K562 (cell line): ENCODE results near the gene AP4S1. TPM values are rescaled to one million over a fixed set of nuclear protein-coding genes. Genes with fewer than 3 reads are reported as not detected.
A peak's percentile ranks its signal among the peaks of the same experiment; 100 is the strongest.

Experiments
- ARID4B ChIP-seq: sonication (generic); formaldehyde crosslinking; IDR thresholded peaks from 2 replicates; pipeline ENCODE4 v1.8.0; 2022; ENCODE audit warnings: mild to moderate bottlenecking, missing genetic modification reagents
- JUNB ChIP-seq: fragments of 450-650 bp; formaldehyde crosslinking; conservative IDR thresholded peaks from 2 replicates; pipeline ENCODE4 v1.4.0; 2020; ENCODE audit warnings: mild to moderate bottlenecking
- SRSF1 ChIP-seq: fragments of 200-400 bp; formaldehyde crosslinking; IDR thresholded peaks from 2 replicates; pipeline ENCODE4 v1.6.1; 2017; ENCODE audit warnings: mild to moderate bottlenecking, low read depth, low read length, moderate library complexity
- ZNF592 ChIP-seq: fragments of 450-650 bp; IDR thresholded peaks from 2 replicates; pipeline ENCODE4 v1.6.1; 2017; ENCODE audit warnings: antibody characterized with exemption, mild to moderate bottlenecking
- ZNF785 ChIP-seq: fragments of 250-450 bp; sonication (Bioruptor Pico); IDR thresholded peaks from 2 replicates; pipeline ENCODE4 v1.4.0; 2020; ENCODE audit warnings: mild to moderate bottlenecking
- polyA plus RNA-seq, 8 experiments: library from polyadenylated mRNA; depleted of rRNA in 4 of 8; stranded (reverse) in 5 of 8; unstranded in 3 of 8; fragments of >200 nt; fragmentation: Nextera tagmentation in 2 of 8; fragmentation: Illumina TruSeq in 1 of 8; extraction: Ambion mirVana in 2 of 8; extraction: Trizol in 1 of 8; gene quantifications; 2 replicates each; pipeline versions ENCODE4 v1.2.1 to v1.2.3, GENCODE V29; 2011 to 2014; ENCODE audit warnings: inconsistent platforms in 1 of 8, missing spikeins in 1 of 8
- total RNA-seq, 7 experiments: library from RNA; depleted of rRNA in 6 of 7; stranded (reverse); fragments of >200 nt in 6 of 7; fragmentation: Illumina TruSeq in 2 of 7; extraction: Trizol in 2 of 7; gene quantifications; 2 replicates each; pipeline versions ENCODE4 v1.2.1 to v1.2.3, GENCODE V29; 2011 to 2021; ENCODE audit warnings: low replicate concordance in 1 of 7
- TF ChIP-seq, protein P1 (sequence below), 2 experiments: fragments of 450-650 bp; formaldehyde crosslinking in 1 of 2; IDR thresholded peaks; 2 replicates each; pipeline versions ENCODE4 v1.4.0 to v1.6.1; 2014 to 2020; ENCODE audit warnings: mild to moderate bottlenecking in 2 of 2, borderline replicate concordance in 1 of 2, low read depth in 1 of 2
- TF ChIP-seq, protein P2 (sequence below), 2 experiments: fragments of 450-650 bp in 1 of 2; sonication (generic) in 1 of 2; formaldehyde crosslinking in 1 of 2; IDR thresholded peaks in 1 of 2; conservative IDR thresholded peaks in 1 of 2; 2 replicates each; pipeline versions ENCODE4 v1.6.1 to v1.8.1; 2016 to 2023; ENCODE audit warnings: mild to moderate bottlenecking in 2 of 2, moderate library complexity in 2 of 2, inconsistent platforms in 1 of 2, missing genetic modification reagents in 1 of 2

The AP4S1 gene
- total and polyA plus RNA-seq, 9 of the 15 experiments (the other 6 are each of a cell fraction or from before 2014, with no cell fraction given): 3.7 to 7.8 (median 5.9) TPM

- TF ChIP-seq, protein P1, sequence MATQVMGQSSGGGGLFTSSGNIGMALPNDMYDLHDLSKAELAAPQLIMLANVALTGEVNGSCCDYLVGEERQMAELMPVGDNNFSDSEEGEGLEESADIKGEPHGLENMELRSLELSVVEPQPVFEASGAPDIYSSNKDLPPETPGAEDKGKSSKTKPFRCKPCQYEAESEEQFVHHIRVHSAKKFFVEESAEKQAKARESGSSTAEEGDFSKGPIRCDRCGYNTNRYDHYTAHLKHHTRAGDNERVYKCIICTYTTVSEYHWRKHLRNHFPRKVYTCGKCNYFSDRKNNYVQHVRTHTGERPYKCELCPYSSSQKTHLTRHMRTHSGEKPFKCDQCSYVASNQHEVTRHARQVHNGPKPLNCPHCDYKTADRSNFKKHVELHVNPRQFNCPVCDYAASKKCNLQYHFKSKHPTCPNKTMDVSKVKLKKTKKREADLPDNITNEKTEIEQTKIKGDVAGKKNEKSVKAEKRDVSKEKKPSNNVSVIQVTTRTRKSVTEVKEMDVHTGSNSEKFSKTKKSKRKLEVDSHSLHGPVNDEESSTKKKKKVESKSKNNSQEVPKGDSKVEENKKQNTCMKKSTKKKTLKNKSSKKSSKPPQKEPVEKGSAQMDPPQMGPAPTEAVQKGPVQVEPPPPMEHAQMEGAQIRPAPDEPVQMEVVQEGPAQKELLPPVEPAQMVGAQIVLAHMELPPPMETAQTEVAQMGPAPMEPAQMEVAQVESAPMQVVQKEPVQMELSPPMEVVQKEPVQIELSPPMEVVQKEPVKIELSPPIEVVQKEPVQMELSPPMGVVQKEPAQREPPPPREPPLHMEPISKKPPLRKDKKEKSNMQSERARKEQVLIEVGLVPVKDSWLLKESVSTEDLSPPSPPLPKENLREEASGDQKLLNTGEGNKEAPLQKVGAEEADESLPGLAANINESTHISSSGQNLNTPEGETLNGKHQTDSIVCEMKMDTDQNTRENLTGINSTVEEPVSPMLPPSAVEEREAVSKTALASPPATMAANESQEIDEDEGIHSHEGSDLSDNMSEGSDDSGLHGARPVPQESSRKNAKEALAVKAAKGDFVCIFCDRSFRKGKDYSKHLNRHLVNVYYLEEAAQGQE (IDR thresholded peaks at IDR 0.05; ENCODE audit: borderline replicate concordance): no peak
- TF ChIP-seq, protein P1 (CRISPR knock-in tag; IDR thresholded peaks at IDR 0.05; ENCODE audit: low read depth): no peak
- no peak for TF ChIP-seq JUNB (CRISPR knock-in tag)
- TF ChIP-seq ZNF592: no peak
- TF ChIP-seq ZNF785 (CRISPR knock-in tag): no peak
- TF ChIP-seq ARID4B: no peak
- TF ChIP-seq, protein P2, sequence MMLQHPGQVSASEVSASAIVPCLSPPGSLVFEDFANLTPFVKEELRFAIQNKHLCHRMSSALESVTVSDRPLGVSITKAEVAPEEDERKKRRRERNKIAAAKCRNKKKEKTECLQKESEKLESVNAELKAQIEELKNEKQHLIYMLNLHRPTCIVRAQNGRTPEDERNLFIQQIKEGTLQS (IDR thresholded peaks at IDR 0.05): 0 out of 2 replicates have a peak, but pooled peaks have one; percentile 35
- TF ChIP-seq, protein P2 (CRISPR knock-in tag; conservative IDR thresholded peaks at IDR 0.05): no peak
- no peak for TF ChIP-seq SRSF1
Measured at GRCh38 chr14:31024577-31025366, 677 bp upstream of the AP4S1 start (continued).
